H1 (cell line): ENCODE results near the gene UNC13D. TPM values are rescaled to one million over a fixed set of nuclear protein-coding genes. Genes with fewer than 3 reads are reported as not detected.

Experiments used
- CTCF ChIA-PET: fragments of 300-600 bp; sonication (Branson Sonifier 250); formaldehyde crosslinking; loops from one replicate; lab custom pipeline; 2021; ENCODE audit not compliant: partially characterized antibody; lab: Charles Lee
- POLR2A ChIA-PET: fragments of 300-600 bp; sonication (Branson Sonifier 250); formaldehyde crosslinking; loops from one replicate; lab custom pipeline; 2021; ENCODE audit warnings: inconsistent platforms; ENCODE audit not compliant: partially characterized antibody; lab: Charles Lee
- DNase-seq, 2 experiments: peaks; one replicate each; pipeline versions ENCODE4 v3.0.0 to v3.0.0-alpha.2; 2010 to 2022; ENCODE audit warnings: low spot score in 2 of 2, low read depth in 1 of 2, mixed read lengths in 1 of 2
- FAIRE-seq: peaks from 2 replicates; lab custom pipeline; 2011; peaks lifted over from hg19 to GRCh38; lab: Jason Lieb, UNC
- H2AFZ ChIP-seq: 2 replicates; pipeline ENCODE4 v1.8.1; 2012; ENCODE audit warnings: low read length, inconsistent platforms
- H2AK5ac ChIP-seq: 2 replicates; pipeline ENCODE4 v1.6.1; 2013; ENCODE audit warnings: low read depth, low read length
- H2BK120ac ChIP-seq: replicated peaks from 2 replicates; pipeline ENCODE3; 2013; ENCODE audit warnings: low read depth, low read length, inconsistent platforms
- H2BK12ac ChIP-seq: 2 replicates; pipeline ENCODE4 v1.6.1; 2013; ENCODE audit warnings: low read depth, low read length
- H2BK15ac ChIP-seq: 2 replicates; pipeline ENCODE4 v1.6.1; 2013; ENCODE audit warnings: low read length
- H2BK20ac ChIP-seq: 2 replicates; pipeline ENCODE4 v1.6.1; 2013; ENCODE audit warnings: low read length
- H2BK5ac ChIP-seq: 2 replicates; pipeline ENCODE4 v1.6.1; 2013; ENCODE audit warnings: low read depth, low read length
- H3K14ac ChIP-seq: 2 replicates; pipeline ENCODE4 v1.6.1; 2013; ENCODE audit warnings: inconsistent platforms; ENCODE audit not compliant: insufficient read length
- H3K18ac ChIP-seq: 2 replicates; pipeline ENCODE4 v1.6.1; 2013; ENCODE audit warnings: low read length; ENCODE audit errors: extremely low read depth
- H3K23ac ChIP-seq: 2 replicates; pipeline ENCODE4 v1.6.1; 2013; ENCODE audit warnings: inconsistent platforms; ENCODE audit not compliant: insufficient read length
- H3K23me2 ChIP-seq: 2 replicates; pipeline ENCODE4 v1.6.1; 2013; ENCODE audit warnings: low read depth, low read length
- H3K27ac ChIP-seq: 2 replicates; pipeline ENCODE4 v1.6.1; 2011; ENCODE audit warnings: low read depth, low read length, inconsistent platforms
- H3K27me3 ChIP-seq, 4 experiments: replicated peaks in 1 of 4; 1 replicate in 1 of 4; 2 replicates in 3 of 4; pipeline versions ENCODE4 v1.6.1 to v1.8.1; 2011 to 2013; ENCODE audit warnings: low read length in 3 of 4, mild to moderate bottlenecking in 3 of 4, inconsistent platforms in 2 of 4, mixed read lengths in 2 of 4, moderate library complexity in 1 of 4; ENCODE audit not compliant: control insufficient read depth in 3 of 4, insufficient read depth in 3 of 4; ENCODE audit errors: extremely low read depth in 1 of 4
- H3K36me3 ChIP-seq, 4 experiments: 2 replicates each; pipeline versions ENCODE4 v1.6.1 to v1.8.1; 2011 to 2013; ENCODE audit warnings: mild to moderate bottlenecking in 4 of 4, low read length in 3 of 4, moderate library complexity in 2 of 4, control low read depth in 1 of 4, inconsistent platforms in 1 of 4; ENCODE audit not compliant: insufficient read depth in 4 of 4, control insufficient read depth in 2 of 4
- H3K4ac ChIP-seq: replicated peaks from 2 replicates; pipeline ENCODE3; 2013; ENCODE audit warnings: low read length, low read depth, mixed read lengths, inconsistent platforms; ENCODE audit not compliant: insufficient read length
- H3K4me1 ChIP-seq, 4 experiments: replicated peaks in 1 of 4; 1 replicate in 1 of 4; 2 replicates in 3 of 4; pipeline versions ENCODE4 v1.6.1 to v1.8.1; 2011 to 2013; ENCODE audit warnings: low read length in 3 of 4, inconsistent platforms in 2 of 4, mixed read lengths in 1 of 4; ENCODE audit not compliant: insufficient read depth in 4 of 4, control insufficient read depth in 3 of 4
- H3K4me2 ChIP-seq, 2 experiments: 2 replicates each; pipeline versions ENCODE4 v1.6.1 to v1.8.1; 2011 to 2013; ENCODE audit warnings: low read depth in 2 of 2, low read length in 2 of 2, control low read depth in 1 of 2, inconsistent platforms in 1 of 2, mild to moderate bottlenecking in 1 of 2; ENCODE audit not compliant: insufficient read depth in 1 of 2
- H3K4me3 ChIP-seq, 4 experiments: fragments of 200-600, 300-600 bp in 1 of 4; sonication (generic), shearing (Covaris generic), sonication (Bioruptor Twin) in 1 of 4; 2 replicates each; pipeline versions ENCODE4 v1.5.1 to v1.8.1; 2011 to 2016; ENCODE audit warnings: low read length in 4 of 4, low read depth in 3 of 4, control low read depth in 2 of 4, inconsistent platforms in 2 of 4, mild to moderate bottlenecking in 2 of 4, mixed read lengths in 1 of 4, moderate library complexity in 1 of 4; ENCODE audit not compliant: insufficient read depth in 2 of 4; ENCODE audit errors: extremely low read depth in 1 of 4
- H3K56ac ChIP-seq: replicated peaks from 2 replicates; pipeline ENCODE3; 2013; ENCODE audit warnings: low read depth, mild to moderate bottlenecking, mixed read lengths, low read length, inconsistent platforms; ENCODE audit not compliant: insufficient read length
- H3K79me1 ChIP-seq: 2 replicates; pipeline ENCODE4 v1.6.1; 2013; ENCODE audit warnings: low read depth, low read length, control low read depth
- H3K79me2 ChIP-seq, 2 experiments: 2 replicates each; pipeline versions ENCODE4 v1.6.1 to v1.8.1; 2012 to 2013; ENCODE audit warnings: low read length in 2 of 2, mild to moderate bottlenecking in 2 of 2, inconsistent platforms in 1 of 2; ENCODE audit not compliant: insufficient read depth in 2 of 2, control insufficient read depth in 1 of 2
- H3K9ac ChIP-seq, 4 experiments: replicated peaks in 1 of 4; 1 replicate in 1 of 4; 2 replicates in 3 of 4; pipeline versions ENCODE4 v1.6.1 to v1.8.1; 2011 to 2013; ENCODE audit warnings: low read depth in 3 of 4, low read length in 3 of 4, control low read depth in 2 of 4, mild to moderate bottlenecking in 2 of 4, moderate library complexity in 2 of 4, inconsistent platforms in 1 of 4; ENCODE audit errors: extremely low read depth in 1 of 4
- H3K9me3 ChIP-seq, 2 experiments: 2 replicates each; pipeline versions ENCODE4 v1.6.1 to v1.8.1; 2012 to 2013; ENCODE audit warnings: mild to moderate bottlenecking in 2 of 2, moderate library complexity in 2 of 2, control low read depth in 1 of 2, inconsistent platforms in 1 of 2, low read depth in 1 of 2, low read length in 1 of 2, mixed read lengths in 1 of 2; ENCODE audit not compliant: insufficient read depth in 2 of 2
- H4K20me1 ChIP-seq, 2 experiments: replicated peaks in 1 of 2; 2 replicates each; pipeline versions ENCODE3 to v1.8.1; 2011 to 2013; ENCODE audit warnings: inconsistent platforms in 2 of 2, low read length in 2 of 2, mild to moderate bottlenecking in 1 of 2; ENCODE audit not compliant: insufficient read depth in 2 of 2, control insufficient read depth in 1 of 2
- H4K5ac ChIP-seq: 2 replicates; pipeline ENCODE4 v1.6.1; 2013; ENCODE audit warnings: low read length, low read depth, mixed read lengths, inconsistent platforms; ENCODE audit not compliant: insufficient read length
- H4K8ac ChIP-seq: 2 replicates; pipeline ENCODE4 v1.8.0; 2013; ENCODE audit warnings: mild to moderate bottlenecking, moderate library complexity, low read length, inconsistent platforms; ENCODE audit not compliant: insufficient read depth; ENCODE audit errors: extremely low read depth
- H4K91ac ChIP-seq: replicated peaks from 2 replicates; pipeline ENCODE3; 2013; ENCODE audit warnings: low read length, mixed read lengths, inconsistent platforms; ENCODE audit not compliant: insufficient read length
- CEBPB ChIP-seq: IDR thresholded peaks from 2 replicates; pipeline ENCODE4 v1.6.1; 2012; ENCODE audit warnings: low read depth, low read length
- CHD2 ChIP-seq: IDR thresholded peaks from 2 replicates; pipeline ENCODE4 v1.6.1; 2012; ENCODE audit warnings: low read length, improper control_type of control experiment
- CTBP2 ChIP-seq: IDR thresholded peaks from 2 replicates; pipeline ENCODE4 v1.7.0; 2011; ENCODE audit warnings: borderline replicate concordance, mild to moderate bottlenecking, moderate library complexity, mixed read lengths, low read length; ENCODE audit not compliant: insufficient read depth, insufficient read length
- EGR1 ChIP-seq: IDR thresholded peaks from 2 replicates; pipeline ENCODE4 v1.6.1; 2011; ENCODE audit warnings: low read depth, low read length, borderline replicate concordance
- MAFK ChIP-seq: IDR thresholded peaks from 2 replicates; pipeline ENCODE4 v1.6.1; 2012; ENCODE audit warnings: low read depth, mild to moderate bottlenecking, improper control_type of control experiment, low read length
- POU5F1 ChIP-seq: IDR thresholded peaks from 2 replicates; pipeline ENCODE4 v1.6.1; 2011; ENCODE audit warnings: low read depth, mild to moderate bottlenecking, low read length, moderate library complexity
- SRF ChIP-seq: IDR thresholded peaks from 2 replicates; pipeline ENCODE4 v1.6.1; 2011; ENCODE audit warnings: mild to moderate bottlenecking, low read depth, low read length, moderate library complexity
- TAF7 ChIP-seq: optimal IDR thresholded peaks from 2 replicates; pipeline ENCODE3; 2011; ENCODE audit warnings: low read depth, mild to moderate bottlenecking, inconsistent platforms, low read length, moderate library complexity, borderline replicate concordance
- ZNF274 ChIP-seq: IDR thresholded peaks from 2 replicates; pipeline ENCODE4 v1.7.0; 2012; ENCODE audit warnings: low read length, borderline replicate concordance; ENCODE audit errors: extremely low read depth
- whole genome bisulfite sequencing, 2 experiments: shearing (Covaris generic) in 1 of 2; methylation state at CpG; one replicate each; pipeline versions ENCODE4 v1.1.6 to v1.1.7; 2013 to 2015; ENCODE audit warnings: low lambda C conversion rate in 2 of 2, mixed read lengths in 2 of 2, inconsistent platforms in 1 of 2, low coverage in 1 of 2, missing lambda C conversion rate in 1 of 2; ENCODE audit not compliant: insufficient replicate concordance in 2 of 2, insufficient coverage in 1 of 2, insufficient read length in 1 of 2; ENCODE audit errors: extremely low coverage in 1 of 2, missing lambda C conversion rate in 1 of 2; 5-methylcytosine and 5-hydroxymethylcytosine counted together
- polyA plus RNA-seq, 7 experiments: library from polyadenylated mRNA; depleted of rRNA in 3 of 7; stranded (reverse) in 5 of 7; unstranded in 2 of 7; fragments of >200 nt in 5 of 7; fragments of 200-250 nt in 2 of 7; gene quantifications; 1 replicate in 5 of 7; 2 replicates in 1 of 7; 4 replicates in 1 of 7; pipeline versions ENCODE4 v1.2.1 to v1.2.3, GENCODE V29; 2011 to 2013; ENCODE audit warnings: missing spikeins in 2 of 7, mixed read lengths in 2 of 7
- total RNA-seq: library from RNA; stranded (reverse); fragmentation: NEBNext Ultra II Directional; extraction: Animal tissue kit (Norgen Biotek cat#: 25700); gene quantifications from 2 replicates; pipeline ENCODE4 v1.2.1, GENCODE V29; 2021

Gene UNC13D
- total and polyA plus RNA-seq, 2 of the 8 experiments (the other 6 are each of a cell fraction or from before 2014, with no cell fraction given) = 3.6 to 8.4 TPM

DNA sequence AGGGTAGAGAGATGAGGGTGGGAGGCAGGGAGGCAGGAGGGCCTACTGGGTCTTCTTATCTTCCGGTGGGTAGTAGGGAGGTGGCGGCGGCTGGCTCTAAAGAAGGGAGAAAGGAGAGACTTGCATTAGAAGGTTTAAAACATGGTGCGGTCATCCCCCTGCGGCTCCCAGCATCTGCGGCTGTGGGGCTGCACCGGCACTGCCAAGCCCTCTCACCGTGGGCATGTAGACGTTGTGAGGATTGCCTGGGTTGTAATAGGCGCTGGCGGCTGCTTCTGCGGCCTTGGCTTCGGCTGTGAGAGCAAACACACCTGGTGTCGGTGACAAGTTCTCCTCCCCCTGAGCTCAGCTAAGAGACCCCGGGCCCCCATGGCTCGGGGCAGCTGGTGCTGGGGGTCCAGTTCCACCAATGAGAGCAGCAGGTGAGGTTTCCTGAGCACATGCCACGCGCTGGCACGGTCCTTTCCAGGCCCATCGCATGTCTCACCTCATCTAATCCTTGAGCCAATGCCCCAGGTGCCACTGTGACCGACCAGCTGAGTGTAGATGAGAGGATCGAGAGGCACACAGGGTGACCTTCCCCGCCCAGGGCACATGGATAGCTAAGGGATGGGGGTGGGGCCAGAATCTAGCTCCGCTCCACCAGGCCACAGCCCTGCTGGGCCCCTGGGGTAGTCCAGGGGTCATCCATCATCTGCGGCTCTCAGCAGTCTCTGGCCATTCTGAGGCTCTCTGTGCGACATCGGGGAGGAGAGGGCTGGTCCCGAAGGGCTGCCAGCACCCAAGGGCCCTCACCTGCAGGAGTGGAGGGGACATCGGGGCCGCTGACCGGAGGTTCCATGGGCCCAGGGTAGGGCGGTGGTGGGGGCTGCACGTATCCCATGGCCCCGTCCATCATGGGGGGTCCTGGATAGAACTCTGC, 2.7 kb upstream of the UNC13D start:
- Histone ChIP-seq H3K56ac (no peak overlapping the region), H2BK120ac (no peak overlapping the region), H2AK5ac (no peak overlapping the region), H3K9me3 (no peaks in the 10 kb centered on the region), H3K27ac (no peak overlapping the region), H4K8ac (no peak overlapping the region; the same call in 1 of the 2 replicates), H3K36me3 (peaks cover 7 to 36% (median 28%) of the 10 kb centered on the region in 4 experiments), H2BK15ac (no peak overlapping the region), H3K4me3 (no peak overlapping the region), H3K4ac (no peak overlapping the region), H4K5ac (no peak overlapping the region), H2BK5ac (no peak overlapping the region), H3K23me2 (no peaks in the 10 kb centered on the region), H2AFZ (no peak overlapping the region), H3K4me1 (peaks cover 0 to 8% (median 6%) of the 10 kb centered on the region in 4 experiments; a peak in 4 of 7 replicates), H3K23ac (no peak overlapping the region), H2BK20ac (no peak overlapping the region), H3K79me1 (no peaks in the 10 kb centered on the region), H3K18ac (no peak overlapping the region), H3K14ac (no peak overlapping the region), H3K4me2 (no peak overlapping the region)
- POLR2A ChIA-PET = interaction anchor here (0.5 to 4.3 kb wide), 9 partner anchors 8 to 1133 kb away, joined by 3 to 36 read pairs (median 8); partner anchors contain the start of gene WBP2
- no peak for TF ChIP-seq POU5F1
- TF ChIP-seq ZNF274 = no peak
- no peak for TF ChIP-seq TAF7
- no peak for TF ChIP-seq EGR1
- TF ChIP-seq CTBP2 = no peak
- TF ChIP-seq MAFK = no peak
- no peak for TF ChIP-seq SRF
- no peak for TF ChIP-seq CEBPB
- TF ChIP-seq CHD2 = no peak
- TF ChIP-seq, all 59 proteins: peak for 0
- Histone ChIP-seq H3K9ac (no peak overlapping the region), H4K91ac (no peak overlapping the region), H4K20me1 (peaks cover 4 to 5% of the 10 kb centered on the region in 2 experiments), H3K79me2 (no peaks in the 10 kb centered on the region), H3K27me3 (no peaks in the 10 kb centered on the region), H2BK12ac (no peak overlapping the region)
- CTCF ChIA-PET = interaction anchor here (0.7 to 27.2 kb wide), 19 partner anchors 12 to 164 kb away, joined by 3 to 563 read pairs (median 5); partner anchors contain the start of genes MRPL38, UNK and WBP2
- 96% methylated on average over 32 of the region's 34 CpGs; no CpG with 5 or more reads in 1 of the 2 experiments for WGBS, 2 experiments
- DNase-seq (no peak), FAIRE-seq (no peak)
